SIG-M5 treated with dmso at 0.1 percent for 504 hours (cell line): ENCODE measurements around the gene TBC1D10A.

Experiments used
- DNase-seq: peaks from one replicate; lab custom pipeline; 2025; ENCODE audit not compliant: unreplicated experiment; lab: John Stamatoyannopoulos, UW

TBC1D10A gene

DNA sequence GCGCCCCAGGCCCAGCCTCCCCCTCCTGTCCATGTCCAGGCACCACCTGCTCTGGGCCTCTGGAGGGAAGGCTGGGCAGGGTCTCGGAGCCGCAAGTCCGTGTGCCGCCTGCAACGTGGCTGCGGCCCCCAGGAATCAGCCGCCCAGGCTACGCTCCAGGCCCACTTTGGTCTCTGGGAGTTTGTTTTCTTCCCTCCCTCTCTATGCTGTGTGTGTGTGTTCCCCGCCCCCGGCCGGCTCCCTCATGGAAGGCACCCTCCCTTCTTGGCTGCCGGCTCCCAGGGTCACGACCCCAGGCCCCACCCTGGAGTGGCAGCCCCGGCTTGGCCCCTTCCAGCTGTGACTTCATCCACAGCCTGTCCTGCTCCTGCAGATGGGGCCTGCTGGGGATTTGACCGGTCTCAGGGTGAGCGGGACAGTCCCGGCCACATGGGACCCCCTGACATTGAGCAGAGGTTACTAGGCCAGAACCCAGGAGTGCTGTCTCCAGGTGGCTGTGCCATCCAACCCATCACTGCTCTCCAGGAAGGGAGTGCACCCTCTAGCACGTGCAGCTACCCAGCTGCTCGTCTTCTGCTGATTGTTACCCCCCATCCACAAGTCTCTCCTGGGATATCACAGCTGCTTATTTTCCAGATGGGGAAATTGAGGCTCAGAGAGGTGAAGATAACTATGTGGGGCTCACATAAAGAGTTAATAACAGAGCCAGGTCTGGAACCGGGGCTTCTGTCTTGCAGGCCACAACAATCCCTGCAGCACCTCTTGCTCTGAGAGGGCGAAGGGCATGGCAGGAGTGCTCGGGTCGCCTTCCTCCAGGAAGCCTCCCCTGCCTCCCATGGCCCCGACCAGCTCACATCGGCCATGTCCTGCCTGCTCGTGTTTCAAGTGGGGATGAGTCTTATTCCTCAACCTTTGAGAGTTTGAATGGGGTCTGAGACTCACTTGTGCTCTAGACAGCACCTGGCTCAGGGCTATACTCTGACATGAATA lies 77.4 kb downstream of the TBC1D10A start:
- no peak for DNase-seq

DNA sequence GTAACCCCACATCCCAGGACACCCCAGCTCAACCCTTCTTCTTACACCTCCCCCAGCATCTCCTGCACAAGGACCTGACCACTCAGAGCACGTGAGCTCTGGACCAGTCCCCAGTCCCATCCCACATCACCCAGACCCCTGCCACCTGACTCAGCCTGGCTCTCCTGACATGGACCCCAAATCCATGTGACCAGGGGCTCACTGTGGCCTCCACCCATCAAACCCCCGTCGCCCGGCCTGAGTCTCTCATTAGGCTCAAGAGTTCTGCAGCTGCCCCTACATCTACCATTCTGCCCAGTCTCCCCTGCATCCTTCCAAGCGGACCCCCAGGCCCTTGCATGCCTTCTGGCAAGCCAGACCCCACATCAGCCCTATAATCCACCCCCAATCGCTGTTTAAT lies 78.3 kb downstream of the TBC1D10A start:
- no peak for DNase-seq

DNA sequence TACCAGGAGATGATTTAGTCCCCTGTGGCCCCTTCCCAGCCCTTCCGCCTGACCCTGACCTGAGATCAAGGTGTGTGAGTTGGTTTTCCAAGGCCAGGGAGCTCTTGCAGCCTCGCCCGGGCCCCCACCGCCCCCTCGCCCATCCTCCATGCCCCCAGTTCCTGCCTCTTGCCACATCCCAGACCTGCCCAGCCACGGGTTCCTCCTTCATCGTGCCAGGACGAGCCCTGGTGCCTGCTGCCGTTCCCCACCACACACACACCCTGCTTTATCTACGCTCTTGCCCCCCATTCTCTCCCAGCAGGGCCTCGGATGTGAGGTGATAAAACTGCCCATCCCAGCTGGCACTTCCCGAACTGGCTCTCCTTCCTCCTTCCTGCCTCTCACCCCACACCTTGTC lies 78.8 kb downstream of the TBC1D10A start:
- no peak for DNase-seq

DNA sequence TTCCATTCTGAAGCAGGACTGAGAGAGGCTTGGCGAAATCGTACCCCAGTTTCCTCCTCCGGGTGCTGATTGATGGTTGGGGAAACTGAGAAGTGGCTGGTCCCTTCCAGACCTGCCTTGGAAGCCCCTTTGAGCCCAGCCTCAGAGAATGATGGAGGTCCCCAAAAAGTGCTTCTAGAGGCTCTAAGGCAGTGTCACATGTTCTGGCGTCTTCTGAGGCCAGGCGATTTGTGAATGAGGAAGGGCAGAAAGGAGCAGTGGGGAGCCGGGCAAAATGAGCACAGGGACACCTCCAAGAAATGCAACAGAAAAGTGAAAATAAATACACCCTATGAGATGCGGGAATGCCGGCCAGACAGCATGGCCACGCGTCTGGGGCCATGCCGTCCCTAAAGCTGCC lies 79.2 kb downstream of the TBC1D10A start:
- no peak for DNase-seq

DNA sequence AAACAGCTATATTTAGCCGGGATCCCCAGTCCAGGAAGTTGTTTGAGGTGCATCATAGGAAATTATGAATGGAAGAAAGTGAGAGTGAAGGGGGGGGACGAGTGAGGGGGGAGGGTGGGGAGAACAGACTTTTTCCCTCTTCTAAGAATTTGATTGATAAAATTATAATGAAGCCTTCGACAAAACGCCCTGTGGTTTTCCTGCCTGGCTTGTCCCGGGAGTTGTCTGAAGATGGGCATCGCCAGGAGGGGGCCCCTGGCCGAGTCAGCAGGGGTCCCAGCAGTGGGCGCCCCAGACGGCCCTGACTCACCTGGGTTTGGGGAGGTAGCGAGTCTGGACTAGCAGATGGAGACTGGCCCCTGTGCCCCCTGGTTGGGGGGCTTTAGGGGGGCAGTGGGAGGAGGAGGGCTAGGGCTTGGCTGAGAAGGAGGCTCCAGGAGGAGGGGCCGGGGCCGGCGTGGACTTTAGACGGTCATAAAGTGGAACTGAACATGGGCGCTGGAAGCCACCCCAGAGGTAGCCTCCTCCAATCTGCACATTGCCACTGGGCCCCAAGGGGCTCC lies 79.8 kb downstream of the TBC1D10A start:
- no peak for DNase-seq

DNA sequence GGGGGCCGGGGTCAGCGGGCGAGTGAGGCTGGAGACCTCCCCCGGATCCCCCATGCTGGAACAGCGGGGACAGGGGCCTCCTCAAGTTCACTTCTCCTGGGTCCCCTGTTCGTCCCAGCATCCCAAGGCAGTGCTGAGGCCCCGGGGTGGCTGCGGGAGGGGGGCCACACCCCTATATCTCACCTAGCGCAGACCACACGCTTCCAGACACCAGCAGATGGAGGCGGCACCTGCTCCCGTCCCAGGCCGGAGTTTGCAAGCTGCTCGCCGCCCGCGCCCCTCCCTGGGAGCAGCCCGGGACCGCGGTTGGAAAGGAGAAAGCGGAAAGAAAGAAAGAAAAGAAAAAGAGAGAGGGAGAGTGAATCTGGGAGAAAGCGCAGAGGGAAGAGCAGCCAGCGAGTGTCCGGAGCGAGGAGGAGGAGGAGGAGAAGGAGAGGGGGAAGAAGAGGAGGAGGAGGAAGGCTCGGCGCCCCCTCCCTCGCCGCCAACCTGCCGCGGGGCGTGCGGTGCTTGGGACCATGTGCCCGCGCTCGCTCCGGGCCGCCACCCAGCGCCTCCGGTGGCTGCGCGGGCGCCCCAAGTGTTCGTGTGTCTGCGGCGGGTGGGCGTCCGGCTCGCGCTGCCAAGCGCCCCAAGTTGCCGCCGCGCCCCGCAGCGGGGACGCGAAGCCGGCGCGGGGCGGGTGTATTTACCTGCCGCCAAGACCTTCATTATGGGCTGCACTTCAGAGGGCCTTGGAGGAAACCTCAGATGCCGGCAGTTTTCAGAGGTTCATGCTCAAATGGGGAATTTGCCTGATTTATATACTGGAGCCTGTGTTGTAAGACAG lies 80.5 kb downstream of the TBC1D10A start, which contains the start of gene LIF:
Gene LIF, minus strand, starts transcription at position 775 of the 829 bp plus-strand sequence. Its CDS starts 64 bp downstream, at position 711.
- peak; percentile 23 for DNase-seq

DNA sequence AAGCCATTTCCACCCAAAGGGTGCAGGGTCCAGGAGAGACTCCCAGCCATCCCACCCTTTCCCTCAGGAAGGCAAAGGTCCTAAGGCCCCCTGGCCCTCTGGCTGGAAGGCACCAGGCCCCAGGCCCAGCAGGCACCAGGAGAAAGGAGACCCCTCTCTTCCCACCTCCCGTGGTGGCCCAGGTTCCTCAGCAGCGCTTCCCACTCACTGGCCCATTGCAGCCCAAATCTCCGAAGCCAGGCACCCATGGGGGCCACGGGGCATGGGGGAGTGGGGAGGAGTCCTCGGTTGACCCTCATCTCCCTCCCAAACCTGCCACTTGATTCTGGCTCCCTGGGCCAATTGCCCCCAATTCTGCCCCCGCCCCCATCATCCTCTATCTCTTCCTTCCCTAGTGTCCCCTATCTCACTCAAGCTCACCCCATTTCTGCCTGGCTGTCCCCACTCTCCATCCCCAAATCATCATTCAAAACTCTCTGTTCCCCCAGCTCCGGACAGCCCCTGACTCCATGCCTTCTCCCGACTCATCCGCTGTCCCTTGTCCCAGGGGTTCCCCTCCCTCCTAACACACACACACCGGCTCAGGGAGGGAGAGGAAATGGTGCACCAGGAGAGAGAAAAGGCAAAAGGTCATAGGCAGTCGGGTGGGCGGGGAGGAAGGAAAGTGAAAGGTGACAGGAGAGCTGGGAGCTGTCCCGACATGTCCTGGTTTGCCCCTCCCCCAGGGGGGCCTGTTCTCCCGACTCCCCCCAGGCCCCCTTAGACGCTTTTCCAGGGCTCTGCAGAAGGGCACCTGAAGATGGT lies 81.4 kb downstream of the TBC1D10A start:
- DNase-seq: no peak

DNA sequence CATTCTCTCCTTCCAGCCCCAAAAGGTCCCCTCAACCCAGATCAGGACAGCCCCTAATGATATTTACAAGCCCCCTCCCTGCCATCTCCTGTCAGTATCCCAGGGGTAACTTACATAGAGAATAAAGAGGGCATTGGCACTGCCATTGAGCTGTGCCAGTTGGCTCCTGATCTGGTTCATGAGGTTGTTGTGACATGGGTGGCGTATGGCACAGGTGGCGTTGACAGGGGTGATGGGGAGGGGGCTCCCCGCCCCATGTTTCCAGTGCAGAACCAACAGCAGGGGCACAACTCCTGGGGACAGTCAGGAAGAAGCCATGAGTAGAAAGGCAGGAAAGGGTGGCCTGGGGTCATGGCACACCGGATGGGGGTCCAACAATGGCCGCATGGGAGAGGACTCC lies 82.1 kb downstream of the TBC1D10A start:
- no peak for DNase-seq

DNA sequence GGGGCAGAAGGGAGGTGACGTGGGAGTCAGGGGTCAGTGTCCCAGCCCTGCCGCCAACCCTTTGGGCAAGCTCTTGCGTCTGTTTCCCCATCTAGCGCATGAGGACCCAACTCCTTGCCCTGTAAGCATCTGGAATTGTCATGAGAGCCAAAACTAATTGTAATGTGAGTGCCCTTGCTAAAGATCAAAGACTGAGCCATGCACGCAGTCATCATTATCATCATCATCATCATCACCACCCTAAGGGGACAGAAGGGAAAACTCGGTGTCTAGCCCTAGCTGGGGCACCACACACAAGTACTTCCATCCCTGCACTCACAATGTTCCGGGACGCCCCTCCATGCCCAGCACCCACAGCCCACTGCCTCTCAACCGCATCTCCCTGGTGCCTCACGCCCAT lies 82.7 kb downstream of the TBC1D10A start:
- DNase-seq: no peak

DNA sequence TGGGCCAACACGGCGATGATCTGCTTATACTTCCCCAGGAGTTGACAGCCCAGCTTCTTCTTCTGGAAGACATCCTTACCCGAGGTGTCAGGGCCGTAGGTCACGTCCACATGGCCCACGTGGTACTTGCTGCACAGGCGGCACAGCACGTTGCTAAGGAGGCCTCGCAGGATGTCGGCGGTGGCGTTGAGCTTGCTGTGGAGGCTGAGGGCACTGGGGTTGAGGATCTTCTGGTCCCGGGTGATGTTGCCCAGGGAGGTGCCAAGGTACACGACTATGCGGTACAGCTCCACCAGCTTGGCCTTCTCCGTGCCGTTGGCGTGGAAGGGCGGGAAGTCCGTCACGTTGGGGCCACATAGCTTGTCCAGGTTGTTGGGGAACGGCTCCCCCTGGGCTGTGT lies 83.1 kb downstream of the TBC1D10A start:
- DNase-seq: no peak
